Amygdala (tissue), 56 donors: Measurements from ENCODE around the gene EFCAB14.
"Not testable (repeated sequence)": the region's sequence is repeated elsewhere in the genome, so short reads cannot be mapped to it uniquely, and the experiment has no call there.

ENCODE experiments used
- DNase-seq, 56 donors: peaks; one replicate each; lab custom pipeline; 2025; lab: John Stamatoyannopoulos, UW

Gene EFCAB14

GRCh38 chr1:46687921-46688509 lies 30.9 kb downstream of the EFCAB14 start:
- no peak for DNase-seq

- DNase-seq: peak in 26 of 56 donors; percentile 4 to 69 (median 20)
Observed at GRCh38 chr1:46687093-46687659, 31.7 kb downstream of the EFCAB14 start.

DNA sequence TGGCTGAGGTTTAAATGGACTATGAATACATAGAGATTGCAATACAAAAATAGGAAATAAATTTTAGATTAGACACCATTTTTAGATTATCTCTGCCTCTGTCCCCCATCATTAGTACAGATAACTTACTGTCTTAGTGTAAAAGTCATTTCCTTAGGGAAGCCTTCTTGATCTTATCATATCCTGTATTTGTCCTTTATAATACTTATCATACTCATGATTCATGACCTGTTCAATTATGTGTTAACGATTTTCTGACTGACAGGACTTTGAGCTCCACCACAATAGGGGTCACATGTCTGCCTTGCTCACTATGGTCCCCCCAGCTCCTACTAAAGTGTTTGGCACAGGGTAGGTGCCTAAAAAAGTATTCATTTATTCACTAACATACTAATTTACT lies 32.7 kb downstream of the EFCAB14 start:
- no peak for DNase-seq

GRCh38 chr1:46684670-46685069 lies 34.2 kb downstream of the EFCAB14 start:
- DNase-seq: no peak

- DNase-seq: no peak
Observed at GRCh38 chr1:46682064-46682463, 36.9 kb downstream of the EFCAB14 start.

- no peak for DNase-seq
Observed at GRCh38 chr1:46681333-46682034, 37.4 kb downstream of the EFCAB14 start.

DNA sequence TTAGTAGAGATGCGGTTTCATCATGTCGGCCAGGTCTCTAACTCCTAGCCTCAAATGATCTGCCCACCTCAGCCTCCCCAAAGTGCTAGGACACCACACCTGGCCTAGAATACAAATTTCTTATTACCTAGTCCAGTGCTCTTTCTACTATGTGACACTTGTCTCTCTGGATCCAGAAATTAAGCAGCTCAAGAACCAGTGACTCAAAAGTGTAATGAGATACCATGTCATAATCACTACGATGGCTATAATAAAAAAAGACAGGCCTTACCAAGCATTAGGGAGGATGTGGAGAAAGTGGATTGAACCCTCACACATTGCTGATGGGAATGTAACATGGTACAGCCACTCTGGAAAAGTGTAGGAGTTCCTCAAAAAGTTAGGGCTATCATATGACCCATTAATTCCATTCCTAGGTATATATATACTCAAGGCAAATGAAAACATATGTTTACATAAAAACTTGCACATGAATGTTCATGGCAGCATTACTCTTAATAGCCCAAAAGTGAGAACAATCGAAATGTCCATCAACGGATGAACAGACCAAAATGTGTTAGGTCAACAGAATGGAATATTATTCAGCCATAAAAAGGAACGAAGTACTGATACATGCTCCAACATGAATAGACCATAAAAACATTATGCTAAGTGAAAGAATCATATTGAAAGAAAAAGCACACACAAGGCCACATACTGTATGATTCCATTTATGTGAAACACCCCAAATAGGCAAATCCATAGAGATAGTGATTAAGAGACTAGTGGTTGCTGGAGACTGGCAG lies 38.9 kb downstream of the EFCAB14 start:
- no peak for DNase-seq

DNA sequence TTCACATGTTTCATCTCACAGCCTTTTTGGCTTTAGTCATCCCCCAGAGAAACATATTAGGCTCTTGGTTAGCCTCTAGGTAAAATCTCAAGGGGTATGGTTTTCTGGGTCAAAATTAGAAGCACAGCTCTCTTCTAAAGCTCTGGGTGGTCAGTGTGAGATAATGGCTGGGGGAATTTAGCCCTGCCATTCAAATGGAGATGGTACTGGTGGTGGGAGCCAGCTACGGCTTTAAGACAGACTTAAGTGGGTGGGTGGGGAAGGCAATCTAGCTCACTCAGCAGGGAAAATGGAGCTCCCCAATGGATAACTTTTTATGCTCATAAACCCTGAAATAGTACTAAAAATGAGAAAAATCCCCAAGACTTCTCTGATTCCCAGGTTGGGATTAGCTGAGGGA lies 41.6 kb downstream of the EFCAB14 start:
- DNase-seq: no peak

GRCh38 chr1:46676531-46676930 lies 42.4 kb downstream of the EFCAB14 start:
- DNase-seq: no peak

- DNase-seq: no peak
Observed at GRCh38 chr1:46675549-46676314, 43.2 kb downstream of the EFCAB14 start.

- no peak for DNase-seq
Observed at GRCh38 chr1:46673749-46674182, 45.1 kb downstream of the EFCAB14 start.

DNA sequence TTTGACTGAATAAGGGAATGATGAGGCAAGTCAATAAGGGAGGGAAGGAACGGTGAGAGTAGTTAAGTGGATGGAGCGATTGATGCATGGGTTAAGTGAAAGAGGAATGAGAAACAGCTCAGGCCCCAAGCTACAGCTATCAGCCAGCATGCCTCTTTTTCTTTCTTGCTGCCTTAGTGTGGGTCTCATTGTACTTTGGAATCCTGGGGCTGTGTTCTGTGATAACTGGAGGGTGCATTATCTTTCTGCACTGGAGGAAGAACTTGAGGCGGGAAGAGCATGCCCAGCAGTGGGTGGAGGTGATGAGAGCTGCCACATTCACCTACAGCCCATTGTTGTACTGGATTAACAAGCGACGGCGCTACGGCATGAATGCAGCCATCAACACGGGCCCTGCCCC lies 46.2 kb downstream of the EFCAB14 start:
- DNase-seq: no peak

GRCh38 chr1:46671554-46671953 lies 47.4 kb downstream of the EFCAB14 start, which contains the start of gene TEX38:
TEX38 (plus strand) TSS chr1:46671854; CDS start chr1:46671935, 81 bp downstream.
- no peak for DNase-seq

DNA sequence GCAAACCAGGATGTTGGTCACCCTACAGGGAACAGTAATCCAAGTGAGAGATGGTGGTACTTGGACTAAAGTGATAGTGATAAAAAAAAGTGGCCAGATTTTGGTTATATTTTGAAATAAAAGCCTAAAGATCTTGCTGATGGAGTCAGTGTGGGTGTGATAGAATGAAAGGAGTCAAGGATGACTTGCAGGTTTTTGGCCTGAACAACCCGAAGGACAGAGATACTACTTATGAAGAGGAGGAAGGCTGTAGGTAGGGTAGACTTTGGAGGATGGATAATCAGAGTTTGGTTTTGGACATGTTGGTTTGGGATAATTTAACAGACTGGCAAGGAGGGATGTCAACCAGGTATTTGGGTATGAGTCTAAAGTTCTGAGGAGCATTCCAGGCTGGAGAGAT lies 48.8 kb downstream of the EFCAB14 start:
- DNase-seq: no peak

- DNase-seq: peak in 51 of 56 donors; percentile 19 to 82 (median 64)
Observed at GRCh38 chr1:46667782-46668760, 50.8 kb downstream of the EFCAB14 start, which contains the start of gene ATPAF1. ATPAF1 (minus strand) TSS chr1:46668364; CDS start chr1:46668322, 42 bp downstream.

DNA sequence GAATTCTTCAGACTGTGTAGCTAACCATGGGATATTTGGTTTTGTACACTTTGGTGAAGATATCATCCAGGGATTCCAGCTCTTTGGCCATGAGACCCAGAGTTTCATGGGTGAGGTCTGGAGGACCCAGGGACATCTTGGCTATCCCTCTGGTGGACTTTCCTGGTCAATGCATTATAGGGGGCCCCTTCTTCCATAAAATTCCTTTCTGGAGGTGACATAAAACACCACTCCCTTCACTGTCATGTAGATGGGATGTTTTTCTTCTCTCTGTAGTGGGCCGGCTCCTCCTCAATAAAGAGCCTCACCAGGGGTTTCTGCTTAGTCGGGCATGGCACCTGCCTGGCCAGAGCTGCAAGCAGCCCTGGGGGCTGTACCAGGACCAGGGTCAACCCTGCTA lies 52.9 kb downstream of the EFCAB14 start:
- DNase-seq: no peak

DNA sequence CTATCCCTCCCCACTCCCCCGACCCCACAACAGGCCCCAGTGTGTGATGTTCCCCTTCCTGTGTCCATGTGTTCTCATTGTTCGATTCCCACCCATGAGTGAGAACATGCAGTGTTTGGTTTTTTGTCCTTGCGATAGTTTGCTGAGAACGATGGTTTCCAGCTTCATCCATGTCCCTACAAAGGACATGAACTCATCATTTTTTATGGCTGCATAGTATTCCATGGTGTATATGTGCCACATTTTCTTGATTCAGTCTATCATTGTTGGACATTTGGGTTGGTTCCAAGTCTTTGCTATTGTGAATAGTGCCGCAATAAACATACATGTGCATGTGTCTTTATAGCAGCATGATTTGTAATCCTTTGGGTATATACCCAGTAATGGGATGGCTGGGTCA lies 56.0 kb downstream of the EFCAB14 start:
- not testable (repeated sequence) for DNase-seq

GRCh38 chr1:46660116-46660515 lies 58.8 kb downstream of the EFCAB14 start:
- DNase-seq: not testable (repeated sequence)

- DNase-seq: no peak
Observed at GRCh38 chr1:46659307-46659870, 59.5 kb downstream of the EFCAB14 start.
